Measurements from ENCODE around the gene CTDSP1. TPM values are rescaled to one million over a fixed set of nuclear protein-coding genes. Genes with fewer than 3 reads are reported as not detected.

CTDSP1 gene
- polyA plus RNA-seq, 2 of the 4 experiments (the other 2 are of a cell fraction): 39.5 to 50.3 TPM

DNA sequence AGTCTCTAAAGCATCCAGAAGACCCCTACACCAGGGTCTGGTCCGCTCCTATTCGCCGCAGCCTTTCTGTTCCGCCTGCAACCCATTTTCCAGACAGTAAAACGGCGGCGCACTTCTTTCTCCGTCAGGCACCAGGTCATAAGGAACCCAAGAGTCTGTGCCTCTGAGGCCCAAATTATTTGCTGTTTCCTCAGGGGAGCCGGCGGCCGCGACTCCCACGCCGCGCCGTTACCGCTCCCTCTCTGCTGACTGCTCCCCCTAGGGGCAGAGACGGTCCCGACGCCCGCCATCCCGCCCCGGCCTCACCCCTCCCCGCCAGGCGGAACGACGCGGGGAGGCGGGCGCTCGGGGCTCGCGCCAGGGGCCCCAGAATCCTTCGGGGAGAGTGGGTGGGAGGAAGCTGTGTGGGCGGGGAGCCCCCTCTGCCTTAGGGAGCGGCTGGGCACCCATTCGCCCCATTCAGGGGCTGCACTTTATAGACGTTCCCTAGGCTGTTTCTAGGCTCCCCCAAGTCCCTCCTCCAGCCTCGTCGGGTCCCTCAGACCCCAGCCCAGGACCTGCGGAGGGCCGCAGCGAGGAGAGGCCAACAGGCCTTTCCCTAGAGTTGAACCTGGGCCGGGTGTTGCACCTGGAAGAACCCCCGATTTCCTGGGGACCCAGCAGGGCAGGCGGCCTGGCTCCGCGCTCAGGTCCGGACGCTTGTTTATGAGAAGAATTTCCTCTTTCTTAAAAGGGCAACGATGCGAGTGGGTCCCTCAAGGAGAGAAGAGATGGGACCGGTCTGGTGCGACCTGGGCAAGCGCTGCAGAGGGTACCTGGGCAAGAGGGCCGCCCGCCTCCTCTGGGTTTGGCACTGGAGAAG lies 3.6 kb upstream of the CTDSP1 start (continued):
- TF ChIP-seq NPAS2 (CRISPR knock-in tag; IDR thresholded peaks at IDR 0.05; ENCODE audit: borderline replicate concordance) (no peak), TP53 (CRISPR knock-in tag; IDR thresholded peaks at IDR 0.05) (0 out of 2 replicates have a peak, but pooled peaks have one; percentile 17), HOXB5 (CRISPR knock-in tag; IDR thresholded peaks at IDR 0.05) (no peak), EHF (CRISPR knock-in tag; IDR thresholded peaks at IDR 0.05) (no peak), ZNF302 (CRISPR knock-in tag; IDR thresholded peaks at IDR 0.05) (no peak), FOSL2 (IDR thresholded peaks at IDR 0.05) (no peak), FOSL2 (CRISPR knock-in tag; IDR thresholded peaks at IDR 0.05) (peak; percentile 3; the same call in 1 of the 2 replicates), EP300 (IDR thresholded peaks at IDR 0.05) (peak in 1 of 2 experiments; percentile 24; a peak in 1 of 5 replicates), GATA3 (IDR thresholded peaks at IDR 0.05; ENCODE audit: borderline replicate concordance) (no peak; the same call in 1 of the 2 replicates), HEYL (CRISPR knock-in tag; IDR thresholded peaks at IDR 0.05) (0 out of 2 replicates have a peak, but pooled peaks have one; percentile 28), MAZ (IDR thresholded peaks at IDR 0.05; ENCODE audit: borderline replicate concordance, low read depth, low read length) (peak; percentile 92), CBX2 (IDR thresholded peaks at IDR 0.05; ENCODE audit: borderline replicate concordance, low read depth) (no peak), CEBPB (IDR thresholded peaks at IDR 0.05) (peak in 1 of 2 experiments; percentile 33; a peak in 1 of 4 replicates), POLR2AphosphoS2 (conservative IDR thresholded peaks at IDR 0.05; ENCODE audit: low read length) (no peak), ZC3H11A (IDR thresholded peaks at IDR 0.05) (no peak), KDM1A (IDR thresholded peaks at IDR 0.05; ENCODE audit: low read depth) (peak; percentile 38; the same call in 1 of the 2 replicates), JUN (IDR thresholded peaks at IDR 0.05) (peak; percentile 97), CHD2 (IDR thresholded peaks at IDR 0.05; ENCODE audit: low read length, partially characterized antibody) (no peak), PHF8 (IDR thresholded peaks at IDR 0.05; ENCODE audit: borderline replicate concordance, low read depth) (no peak), EHMT2 (IDR thresholded peaks at IDR 0.05; ENCODE audit: low read depth) (no peak), HMGXB4 (CRISPR knock-in tag; IDR thresholded peaks at IDR 0.05; ENCODE audit: borderline replicate concordance) (no peak; the same call in 1 of the 2 replicates), MYC (IDR thresholded peaks at IDR 0.05; ENCODE audit: borderline replicate concordance, low read length) (no peak; the same call in 1 of the 2 replicates), ZFP36 (IDR thresholded peaks at IDR 0.05; ENCODE audit: borderline replicate concordance, partially characterized antibody) (no peak), SMC3 (IDR thresholded peaks at IDR 0.05) (peak; percentile 91), JUNB (IDR thresholded peaks at IDR 0.05) (no peak), HOXB13 (CRISPR knock-in tag; IDR thresholded peaks at IDR 0.05; ENCODE audit: low read depth) (no peak), MAFK (IDR thresholded peaks at IDR 0.05; ENCODE audit: partially characterized antibody) (no peak), ZSCAN20 (CRISPR knock-in tag; IDR thresholded peaks at IDR 0.05) (no peak), KDM5A (IDR thresholded peaks at IDR 0.05) (no peak), RAD21 (conservative IDR thresholded peaks at IDR 0.05 in 1 of 2, IDR thresholded peaks at IDR 0.05 in 1 of 2) (peak; percentile 59 to 81), NFE2L2 (conservative IDR thresholded peaks at IDR 0.05; ENCODE audit: low read length) (0 out of 2 replicates have a peak, but pooled peaks have one; percentile 2), RFX5 (IDR thresholded peaks at IDR 0.05) (no peak), BHLHE40 (IDR thresholded peaks at IDR 0.05; ENCODE audit: low read depth, low read length) (no peak), HOXA7 (CRISPR knock-in tag; IDR thresholded peaks at IDR 0.05) (no peak)
- TF ChIP-seq, protein P1, sequence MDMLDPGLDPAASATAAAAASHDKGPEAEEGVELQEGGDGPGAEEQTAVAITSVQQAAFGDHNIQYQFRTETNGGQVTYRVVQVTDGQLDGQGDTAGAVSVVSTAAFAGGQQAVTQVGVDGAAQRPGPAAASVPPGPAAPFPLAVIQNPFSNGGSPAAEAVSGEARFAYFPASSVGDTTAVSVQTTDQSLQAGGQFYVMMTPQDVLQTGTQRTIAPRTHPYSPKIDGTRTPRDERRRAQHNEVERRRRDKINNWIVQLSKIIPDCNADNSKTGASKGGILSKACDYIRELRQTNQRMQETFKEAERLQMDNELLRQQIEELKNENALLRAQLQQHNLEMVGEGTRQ (IDR thresholded peaks at IDR 0.05): no peak
- TF ChIP-seq, protein P2, sequence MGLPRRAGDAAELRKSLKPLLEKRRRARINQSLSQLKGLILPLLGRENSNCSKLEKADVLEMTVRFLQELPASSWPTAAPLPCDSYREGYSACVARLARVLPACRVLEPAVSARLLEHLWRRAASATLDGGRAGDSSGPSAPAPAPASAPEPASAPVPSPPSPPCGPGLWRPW (IDR thresholded peaks at IDR 0.05): no peak
- TF ChIP-seq, protein P3, sequence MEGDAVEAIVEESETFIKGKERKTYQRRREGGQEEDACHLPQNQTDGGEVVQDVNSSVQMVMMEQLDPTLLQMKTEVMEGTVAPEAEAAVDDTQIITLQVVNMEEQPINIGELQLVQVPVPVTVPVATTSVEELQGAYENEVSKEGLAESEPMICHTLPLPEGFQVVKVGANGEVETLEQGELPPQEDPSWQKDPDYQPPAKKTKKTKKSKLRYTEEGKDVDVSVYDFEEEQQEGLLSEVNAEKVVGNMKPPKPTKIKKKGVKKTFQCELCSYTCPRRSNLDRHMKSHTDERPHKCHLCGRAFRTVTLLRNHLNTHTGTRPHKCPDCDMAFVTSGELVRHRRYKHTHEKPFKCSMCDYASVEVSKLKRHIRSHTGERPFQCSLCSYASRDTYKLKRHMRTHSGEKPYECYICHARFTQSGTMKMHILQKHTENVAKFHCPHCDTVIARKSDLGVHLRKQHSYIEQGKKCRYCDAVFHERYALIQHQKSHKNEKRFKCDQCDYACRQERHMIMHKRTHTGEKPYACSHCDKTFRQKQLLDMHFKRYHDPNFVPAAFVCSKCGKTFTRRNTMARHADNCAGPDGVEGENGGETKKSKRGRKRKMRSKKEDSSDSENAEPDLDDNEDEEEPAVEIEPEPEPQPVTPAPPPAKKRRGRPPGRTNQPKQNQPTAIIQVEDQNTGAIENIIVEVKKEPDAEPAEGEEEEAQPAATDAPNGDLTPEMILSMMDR (IDR thresholded peaks at IDR 0.05): peak; percentile 89
- TF ChIP-seq, protein P4, sequence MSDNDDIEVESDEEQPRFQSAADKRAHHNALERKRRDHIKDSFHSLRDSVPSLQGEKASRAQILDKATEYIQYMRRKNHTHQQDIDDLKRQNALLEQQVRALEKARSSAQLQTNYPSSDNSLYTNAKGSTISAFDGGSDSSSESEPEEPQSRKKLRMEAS (IDR thresholded peaks at IDR 0.05): peak; percentile 91
